HEK293 (cell line): ENCODE results near the gene HOXD1.
A peak's percentile ranks its signal among the peaks of the same experiment; 100 is the strongest.

Source experiments
- CTCF ChIA-PET: fragments of 350-600 bp; formaldehyde crosslinking; extraction: SDS; loops from one replicate; lab custom pipeline; 2021; ENCODE audit warnings: antibody characterized with exemption; lab: Yijun Ruan, JAX
- POLR2A ChIA-PET: fragments of 300-600 bp; formaldehyde crosslinking; extraction: SDS; loops from one replicate; lab custom pipeline; 2020; ENCODE audit warnings: antibody characterized with exemption, inconsistent platforms; lab: Yijun Ruan, JAX
- H3K27ac ChIP-seq: fragments of 200-500 bp; sonication (Bioruptor generic); 2 replicates; pipeline ENCODE4 v1.5.1; 2014; ENCODE audit warnings: low read depth, low read length, control low read depth, inconsistent platforms; ENCODE audit errors: extremely low read depth
- H3K36me3 ChIP-seq, 2 experiments: fragments of 200-500 bp in 1 of 2; sonication (Bioruptor generic) in 1 of 2; 1 replicate in 1 of 2; 2 replicates in 1 of 2; pipeline ENCODE4 v1.5.1; 2014 to 2017; ENCODE audit warnings: inconsistent platforms in 2 of 2, low read length in 2 of 2; ENCODE audit not compliant: control insufficient read depth in 2 of 2, insufficient read depth in 1 of 2
- H3K4me1 ChIP-seq: fragments of 200-500 bp; sonication (Bioruptor generic); 2 replicates; pipeline ENCODE4 v1.5.1; 2014; ENCODE audit warnings: mild to moderate bottlenecking, low read length, inconsistent platforms; ENCODE audit not compliant: control insufficient read depth, insufficient read depth
- H3K4me3 ChIP-seq: 2 replicates; pipeline ENCODE4 v1.5.1; 2011; ENCODE audit warnings: low read depth, mild to moderate bottlenecking, control low read depth, low read length, moderate library complexity
- H3K9me3 ChIP-seq: fragments of 200-500 bp; sonication (Bioruptor generic); 2 replicates; pipeline ENCODE4 v1.5.1; 2014; ENCODE audit warnings: low read depth, low read length, inconsistent platforms; ENCODE audit not compliant: control insufficient read depth, insufficient read depth
- HOXA7 ChIP-seq: sonication (generic); formaldehyde crosslinking; IDR thresholded peaks from 2 replicates; pipeline ENCODE4 v1.8.1; 2022; ENCODE audit warnings: missing genetic modification reagents, borderline replicate concordance
- PRDM1 ChIP-seq: fragments of 450-650 bp; formaldehyde crosslinking; IDR thresholded peaks from 2 replicates; pipeline ENCODE4; 2016; ENCODE audit warnings: missing biosample characterization, missing genetic modification characterization
- YY1 ChIP-seq: fragments of 450-650 bp; formaldehyde crosslinking; IDR thresholded peaks from 2 replicates; pipeline ENCODE4 v1.5.1; 2018; ENCODE audit warnings: missing biosample characterization, missing genetic modification characterization
- ZBTB7A ChIP-seq: fragments of 450-650 bp; formaldehyde crosslinking; IDR thresholded peaks from 2 replicates; pipeline ENCODE4 v1.5.1; 2016; ENCODE audit warnings: low read depth, missing biosample characterization, missing genetic modification characterization
- ZNF2 ChIP-seq: fragments of 450-650 bp; formaldehyde crosslinking; IDR thresholded peaks from 2 replicates; pipeline ENCODE4 v1.5.1; 2016; ENCODE audit warnings: missing biosample characterization, missing genetic modification characterization
- ZNF202 ChIP-seq: fragments of 450-650 bp; formaldehyde crosslinking; IDR thresholded peaks from 2 replicates; pipeline ENCODE4 v1.5.1; 2016; ENCODE audit warnings: missing biosample characterization, missing genetic modification characterization, borderline replicate concordance
- ZNF664 ChIP-seq: fragments of 450-650 bp; formaldehyde crosslinking; IDR thresholded peaks from 2 replicates; pipeline ENCODE4 v1.5.1; 2016; ENCODE audit warnings: missing biosample characterization, missing genetic modification characterization
- TF ChIP-seq, protein P1 (sequence below): fragments of 450-650 bp; formaldehyde crosslinking; IDR thresholded peaks from 2 replicates; pipeline ENCODE4 v1.5.1; 2017; ENCODE audit warnings: missing biosample characterization, missing genetic modification characterization
- TF ChIP-seq, protein P2 (sequence below): fragments of 450-650 bp; formaldehyde crosslinking; IDR thresholded peaks from 2 replicates; pipeline ENCODE4 v1.5.1; 2016; ENCODE audit warnings: missing biosample characterization, missing genetic modification characterization
- TF ChIP-seq, protein P3 (sequence below): fragments of 450-650 bp; formaldehyde crosslinking; IDR thresholded peaks from 2 replicates; pipeline ENCODE4 v1.5.1; 2016; ENCODE audit warnings: missing biosample characterization, missing genetic modification characterization

Gene HOXD1

DNA sequence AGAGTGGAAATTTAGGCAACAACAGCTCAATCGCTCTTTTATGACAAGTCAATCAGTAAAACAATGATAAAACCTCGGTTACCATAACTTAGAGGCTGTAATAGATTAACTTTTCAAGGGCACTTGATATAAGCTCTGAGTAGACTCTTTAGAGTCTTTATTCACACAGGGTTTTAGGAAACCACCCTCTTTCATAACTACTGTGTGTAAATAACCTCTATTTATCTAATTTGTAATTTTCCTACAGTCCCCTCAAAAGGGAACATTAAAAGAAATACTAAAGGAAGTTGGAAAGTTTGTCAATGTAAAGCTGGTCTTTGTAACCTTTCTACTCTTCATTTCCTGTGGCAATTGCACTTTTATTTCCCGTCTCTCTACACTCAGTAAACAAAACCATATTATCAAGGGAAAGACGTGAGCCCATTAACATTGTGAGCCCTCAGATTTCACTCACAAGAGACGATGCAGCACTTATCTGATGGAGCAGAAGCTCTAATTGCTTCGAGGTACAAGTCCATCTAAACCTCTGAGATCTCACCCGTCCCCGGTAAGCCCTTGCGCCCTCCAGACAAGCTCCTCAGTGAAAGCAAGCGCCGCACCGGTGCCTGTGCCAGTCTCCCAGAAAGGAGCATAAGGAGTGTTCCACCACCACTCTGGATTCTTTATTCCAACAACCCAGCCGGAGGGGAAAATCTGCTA lies 1.1 kb upstream of the HOXD1 start:
- peak overlapping the region; percentile 56 for H3K4me3 ChIP-seq
- POLR2A ChIA-PET: interaction anchor here (1.6 kb wide), 1 partner anchor 10 kb away, joined by 3 read pairs; no protein-coding TSS in a partner anchor
- CTCF ChIA-PET: interaction anchor here (0.8 to 1.3 kb wide), 2 partner anchors 47 to 60 kb away, joined by 3 to 4 read pairs; no protein-coding TSS in a partner anchor
- peaks cover 3% of the 10 kb centered on the region; the same call in 1 of the 2 replicates for H3K4me1 ChIP-seq
- H3K9me3 ChIP-seq: no peaks in the 10 kb centered on the region
- H3K36me3 ChIP-seq: no peaks in the 10 kb centered on the region
- peak overlapping the region; percentile 69; the same call in 1 of the 2 replicates for H3K27ac ChIP-seq
- TF ChIP-seq, protein P1, sequence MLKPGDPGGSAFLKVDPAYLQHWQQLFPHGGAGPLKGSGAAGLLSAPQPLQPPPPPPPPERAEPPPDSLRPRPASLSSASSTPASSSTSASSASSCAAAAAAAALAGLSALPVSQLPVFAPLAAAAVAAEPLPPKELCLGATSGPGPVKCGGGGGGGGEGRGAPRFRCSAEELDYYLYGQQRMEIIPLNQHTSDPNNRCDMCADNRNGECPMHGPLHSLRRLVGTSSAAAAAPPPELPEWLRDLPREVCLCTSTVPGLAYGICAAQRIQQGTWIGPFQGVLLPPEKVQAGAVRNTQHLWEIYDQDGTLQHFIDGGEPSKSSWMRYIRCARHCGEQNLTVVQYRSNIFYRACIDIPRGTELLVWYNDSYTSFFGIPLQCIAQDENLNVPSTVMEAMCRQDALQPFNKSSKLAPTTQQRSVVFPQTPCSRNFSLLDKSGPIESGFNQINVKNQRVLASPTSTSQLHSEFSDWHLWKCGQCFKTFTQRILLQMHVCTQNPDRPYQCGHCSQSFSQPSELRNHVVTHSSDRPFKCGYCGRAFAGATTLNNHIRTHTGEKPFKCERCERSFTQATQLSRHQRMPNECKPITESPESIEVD: 0 out of 2 replicates have a peak, but pooled peaks have one; percentile 6
- no peak for TF ChIP-seq YY1
- no peak for TF ChIP-seq ZNF664 (tag by site-specific recombination)
- TF ChIP-seq PRDM1: peak; percentile 57
- TF ChIP-seq ZNF2 (tag by site-specific recombination): no peak
- TF ChIP-seq HOXA7: no peak
- no peak for TF ChIP-seq ZBTB7A (tag by site-specific recombination)
- TF ChIP-seq, protein P2, sequence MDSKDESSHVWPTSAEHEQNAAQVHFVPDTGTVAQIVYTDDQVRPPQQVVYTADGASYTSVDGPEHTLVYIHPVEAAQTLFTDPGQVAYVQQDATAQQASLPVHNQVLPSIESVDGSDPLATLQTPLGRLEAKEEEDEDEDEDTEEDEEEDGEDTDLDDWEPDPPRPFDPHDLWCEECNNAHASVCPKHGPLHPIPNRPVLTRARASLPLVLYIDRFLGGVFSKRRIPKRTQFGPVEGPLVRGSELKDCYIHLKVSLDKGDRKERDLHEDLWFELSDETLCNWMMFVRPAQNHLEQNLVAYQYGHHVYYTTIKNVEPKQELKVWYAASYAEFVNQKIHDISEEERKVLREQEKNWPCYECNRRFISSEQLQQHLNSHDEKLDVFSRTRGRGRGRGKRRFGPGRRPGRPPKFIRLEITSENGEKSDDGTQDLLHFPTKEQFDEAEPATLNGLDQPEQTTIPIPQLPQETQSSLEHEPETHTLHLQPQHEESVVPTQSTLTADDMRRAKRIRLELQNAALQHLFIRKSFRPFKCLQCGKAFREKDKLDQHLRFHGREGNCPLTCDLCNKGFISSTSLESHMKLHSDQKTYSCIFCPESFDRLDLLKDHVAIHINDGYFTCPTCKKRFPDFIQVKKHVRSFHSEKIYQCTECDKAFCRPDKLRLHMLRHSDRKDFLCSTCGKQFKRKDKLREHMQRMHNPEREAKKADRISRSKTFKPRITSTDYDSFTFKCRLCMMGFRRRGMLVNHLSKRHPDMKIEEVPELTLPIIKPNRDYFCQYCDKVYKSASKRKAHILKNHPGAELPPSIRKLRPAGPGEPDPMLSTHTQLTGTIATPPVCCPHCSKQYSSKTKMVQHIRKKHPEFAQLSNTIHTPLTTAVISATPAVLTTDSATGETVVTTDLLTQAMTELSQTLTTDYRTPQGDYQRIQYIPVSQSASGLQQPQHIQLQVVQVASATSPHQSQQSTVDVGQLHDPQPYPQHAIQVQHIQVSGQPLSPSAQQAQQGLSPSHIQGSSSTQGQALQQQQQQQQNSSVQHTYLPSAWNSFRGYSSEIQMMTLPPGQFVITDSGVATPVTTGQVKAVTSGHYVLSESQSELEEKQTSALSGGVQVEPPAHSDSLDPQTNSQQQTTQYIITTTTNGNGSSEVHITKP (tag by site-specific recombination): no peak

DNA sequence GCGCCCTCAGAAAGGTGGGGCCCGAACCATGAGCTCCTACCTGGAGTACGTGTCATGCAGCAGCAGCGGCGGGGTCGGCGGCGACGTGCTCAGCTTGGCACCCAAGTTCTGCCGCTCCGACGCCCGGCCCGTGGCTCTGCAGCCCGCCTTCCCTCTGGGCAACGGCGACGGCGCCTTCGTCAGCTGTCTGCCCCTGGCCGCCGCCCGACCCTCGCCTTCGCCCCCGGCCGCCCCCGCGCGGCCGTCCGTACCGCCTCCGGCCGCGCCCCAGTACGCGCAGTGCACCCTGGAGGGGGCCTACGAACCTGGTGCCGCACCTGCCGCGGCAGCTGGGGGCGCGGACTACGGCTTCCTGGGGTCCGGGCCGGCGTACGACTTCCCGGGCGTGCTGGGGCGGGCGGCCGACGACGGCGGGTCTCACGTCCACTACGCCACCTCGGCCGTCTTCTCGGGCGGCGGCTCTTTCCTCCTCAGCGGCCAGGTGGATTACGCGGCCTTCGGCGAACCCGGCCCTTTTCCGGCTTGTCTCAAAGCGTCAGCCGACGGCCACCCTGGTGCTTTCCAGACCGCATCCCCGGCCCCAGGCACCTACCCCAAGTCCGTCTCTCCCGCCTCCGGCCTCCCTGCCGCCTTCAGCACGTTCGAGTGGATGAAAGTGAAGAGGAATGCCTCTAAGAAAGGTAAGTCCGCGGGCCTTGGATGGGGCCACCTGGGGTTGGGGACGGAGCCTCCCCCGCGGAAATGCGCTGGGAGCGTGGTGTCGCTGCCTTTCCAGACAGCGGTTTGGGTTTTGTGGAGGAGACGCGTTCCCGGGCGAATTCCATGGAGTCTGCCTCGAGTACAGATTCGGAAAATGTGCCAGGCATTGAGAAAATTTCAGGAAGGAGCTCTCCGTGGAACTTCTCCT lies 559 bp downstream of the HOXD1 start:
- H3K4me1 ChIP-seq: peaks cover 15% of the 10 kb centered on the region
- H3K27ac ChIP-seq: peak overlapping the region; percentile 69; the same call in 1 of the 2 replicates
- H3K4me3 ChIP-seq: peak overlapping the region; percentile 56
- H3K9me3 ChIP-seq: no peaks in the 10 kb centered on the region
- POLR2A ChIA-PET: interaction anchor here (0.6 to 1.6 kb wide), 3 partner anchors 10 to 266 kb away, joined by 3 to 4 read pairs (median 3); no protein-coding TSS in a partner anchor
- no peaks in the 10 kb centered on the region for H3K36me3 ChIP-seq
- TF ChIP-seq, protein P3, sequence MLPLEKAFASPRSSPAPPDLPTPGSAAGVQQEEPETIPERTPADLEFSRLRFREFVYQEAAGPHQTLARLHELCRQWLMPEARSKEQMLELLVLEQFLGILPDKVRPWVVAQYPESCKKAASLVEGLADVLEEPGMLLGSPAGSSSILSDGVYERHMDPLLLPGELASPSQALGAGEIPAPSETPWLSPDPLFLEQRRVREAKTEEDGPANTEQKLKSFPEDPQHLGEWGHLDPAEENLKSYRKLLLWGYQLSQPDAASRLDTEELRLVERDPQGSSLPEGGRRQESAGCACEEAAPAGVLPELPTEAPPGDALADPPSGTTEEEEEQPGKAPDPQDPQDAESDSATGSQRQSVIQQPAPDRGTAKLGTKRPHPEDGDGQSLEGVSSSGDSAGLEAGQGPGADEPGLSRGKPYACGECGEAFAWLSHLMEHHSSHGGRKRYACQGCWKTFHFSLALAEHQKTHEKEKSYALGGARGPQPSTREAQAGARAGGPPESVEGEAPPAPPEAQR (tag by site-specific recombination): no peak
- peak; percentile 19; the same call in 1 of the 2 replicates for TF ChIP-seq ZNF202
- TF ChIP-seq, all 188 proteins: peak for 1
- CTCF ChIA-PET: interaction anchor here (0.6 to 0.8 kb wide), 2 partner anchors 10 to 11 kb away, joined by 3 read pairs; no protein-coding TSS in a partner anchor
